A673 (cell line): Measurements from ENCODE around the gene FGF5.

ENCODE experiments used
- EZH2 ChIP-seq: fragments of 200-600 bp; sonication (generic); IDR thresholded peaks from 2 replicates; pipeline ENCODE4 v1.6.1; 2017; ENCODE audit warnings: borderline replicate concordance, low read depth, mild to moderate bottlenecking, mixed read lengths, antibody characterized with exemption, low read length; ENCODE audit not compliant: poor library complexity, severe bottlenecking
- TF ChIP-seq, protein P1 (sequence below): fragments of 300-800, 200-600 bp; sonication (generic); conservative IDR thresholded peaks from 2 replicates; pipeline ENCODE4 v1.5.1; 2017; ENCODE audit warnings: low read depth, mild to moderate bottlenecking, antibody characterized with exemption, low read length, moderate library complexity, mixed read lengths

DNA sequence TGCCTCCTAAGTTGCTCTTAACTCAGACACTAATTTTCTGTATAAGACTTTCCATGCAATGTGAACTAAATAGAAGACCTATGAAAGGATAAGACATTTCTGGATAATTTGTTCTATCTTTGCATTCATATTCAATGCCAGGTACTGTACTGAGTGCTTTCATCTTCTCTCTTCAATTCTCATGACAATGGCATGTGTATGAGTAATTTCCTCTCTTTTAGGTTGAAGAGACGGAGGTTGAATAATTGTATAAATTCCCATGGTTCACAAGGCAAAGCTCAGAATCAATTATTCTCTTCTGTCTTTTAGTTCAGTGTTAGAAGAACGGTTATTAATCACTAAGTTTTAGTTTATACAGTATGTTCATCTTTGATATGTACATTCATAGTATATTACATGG is 39.8 kb downstream of the FGF5 start:
- TF ChIP-seq, protein P1, sequence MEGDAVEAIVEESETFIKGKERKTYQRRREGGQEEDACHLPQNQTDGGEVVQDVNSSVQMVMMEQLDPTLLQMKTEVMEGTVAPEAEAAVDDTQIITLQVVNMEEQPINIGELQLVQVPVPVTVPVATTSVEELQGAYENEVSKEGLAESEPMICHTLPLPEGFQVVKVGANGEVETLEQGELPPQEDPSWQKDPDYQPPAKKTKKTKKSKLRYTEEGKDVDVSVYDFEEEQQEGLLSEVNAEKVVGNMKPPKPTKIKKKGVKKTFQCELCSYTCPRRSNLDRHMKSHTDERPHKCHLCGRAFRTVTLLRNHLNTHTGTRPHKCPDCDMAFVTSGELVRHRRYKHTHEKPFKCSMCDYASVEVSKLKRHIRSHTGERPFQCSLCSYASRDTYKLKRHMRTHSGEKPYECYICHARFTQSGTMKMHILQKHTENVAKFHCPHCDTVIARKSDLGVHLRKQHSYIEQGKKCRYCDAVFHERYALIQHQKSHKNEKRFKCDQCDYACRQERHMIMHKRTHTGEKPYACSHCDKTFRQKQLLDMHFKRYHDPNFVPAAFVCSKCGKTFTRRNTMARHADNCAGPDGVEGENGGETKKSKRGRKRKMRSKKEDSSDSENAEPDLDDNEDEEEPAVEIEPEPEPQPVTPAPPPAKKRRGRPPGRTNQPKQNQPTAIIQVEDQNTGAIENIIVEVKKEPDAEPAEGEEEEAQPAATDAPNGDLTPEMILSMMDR = no peak
- no peak for TF ChIP-seq EZH2
